ENCODE results near the gene KCNT1.

KCNT1 gene

DNA sequence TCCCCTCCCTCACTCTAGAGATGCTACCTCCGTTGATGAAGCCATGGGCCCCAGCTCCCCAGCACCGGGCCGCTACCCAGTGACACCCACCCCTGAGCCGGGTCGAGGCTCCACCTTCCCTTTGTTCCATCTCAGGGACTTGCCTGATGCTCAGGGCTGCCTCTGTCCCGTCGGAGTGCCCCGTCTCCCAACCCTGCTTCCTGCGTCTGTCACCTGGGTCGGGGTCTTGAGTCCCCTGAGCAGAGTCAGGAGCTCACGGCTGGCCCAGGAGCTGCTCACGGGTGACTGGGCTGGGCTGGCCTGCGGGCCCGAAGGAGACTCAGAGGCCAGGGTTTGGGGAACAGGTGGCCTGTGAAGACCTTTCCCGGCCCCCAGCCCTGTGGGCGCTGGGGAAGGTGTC lies 85.3 kb downstream of the KCNT1 start:
- no peak for DNase-seq

GRCh38 chr9:135787776-135788575 lies 86.0 kb downstream of the KCNT1 start:
- no peak for DNase-seq

DNA sequence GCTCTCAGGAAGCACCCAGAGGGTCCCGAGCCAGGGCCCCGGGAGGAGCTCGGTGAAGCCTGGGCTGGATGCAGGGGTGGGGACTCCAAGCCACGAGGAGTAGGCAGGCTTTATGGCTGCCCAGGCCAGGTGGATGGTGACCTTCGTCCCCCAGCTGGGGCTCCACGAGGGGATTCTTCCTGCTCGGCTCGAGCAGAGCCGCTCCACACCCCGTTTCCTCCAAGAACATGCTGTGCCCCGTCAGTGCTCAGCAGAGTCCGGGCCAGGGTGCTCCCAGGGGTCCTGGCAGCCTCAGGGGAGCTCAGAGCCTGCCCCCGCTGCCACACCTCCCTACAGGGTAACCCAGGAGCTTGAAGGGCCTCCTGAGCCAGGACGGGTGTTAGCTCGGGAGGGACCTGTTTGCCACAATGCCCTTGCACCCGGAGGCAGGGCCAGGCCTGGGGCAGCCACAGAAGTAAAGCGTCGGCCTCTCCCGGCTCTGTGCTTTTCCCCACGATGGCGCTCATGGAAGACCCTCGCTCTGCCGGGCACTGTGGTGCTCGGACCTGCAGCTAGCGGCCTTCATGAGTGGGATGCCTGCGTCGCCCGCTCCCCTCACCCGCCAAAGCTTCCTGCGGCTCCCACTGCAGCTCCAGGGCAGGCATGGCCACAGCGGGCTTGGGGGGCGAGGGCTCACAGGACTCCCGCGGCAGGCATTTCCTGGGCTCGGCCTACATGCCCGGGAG lies 86.8 kb downstream of the KCNT1 start:
- DNase-seq = no peak

- DNase-seq = no peak
Observed at GRCh38 chr9:135789838-135790291, 87.9 kb downstream of the KCNT1 start.

DNA sequence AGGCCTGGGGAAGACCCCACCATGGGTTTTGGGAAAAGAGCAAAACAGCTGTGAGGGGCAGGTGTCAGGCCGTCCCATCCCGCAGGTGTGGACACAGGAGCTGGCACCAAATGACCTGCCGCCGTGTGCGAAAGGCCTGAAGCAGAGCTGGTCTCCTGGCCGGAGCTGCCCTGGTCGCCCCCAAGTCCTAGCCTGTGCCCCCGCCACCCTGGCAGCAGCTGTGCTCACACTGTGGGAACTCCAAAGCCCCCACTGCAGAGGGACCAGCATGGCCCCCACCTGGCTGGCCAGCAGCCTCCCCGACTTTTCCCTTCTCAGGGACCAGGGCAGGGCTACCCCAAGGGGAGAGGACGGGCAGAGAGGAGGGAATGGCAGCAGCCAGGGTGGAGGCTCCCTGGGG lies 88.4 kb downstream of the KCNT1 start:
- no peak for DNase-seq

DNA sequence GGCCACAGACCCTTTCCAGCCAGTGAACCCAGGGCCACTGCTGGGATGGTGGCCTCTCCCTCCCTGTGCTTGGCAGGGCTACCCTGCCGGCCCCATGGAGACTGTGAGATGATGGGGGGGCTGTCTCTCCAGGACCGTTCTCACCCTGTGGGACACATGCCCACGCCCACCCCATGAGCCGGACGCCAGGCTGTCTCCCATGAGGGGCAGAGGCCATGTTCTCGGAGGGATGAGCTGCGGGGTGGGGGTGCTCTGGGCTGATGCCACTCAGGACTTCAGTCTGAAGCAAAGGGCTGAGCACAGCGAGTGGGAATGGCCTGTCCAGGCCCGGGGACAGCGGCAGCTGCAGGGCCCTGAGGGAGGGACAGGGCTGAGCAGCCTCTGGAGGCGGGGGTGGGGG lies 88.9 kb downstream of the KCNT1 start:
- DNase-seq = no peak

- DNase-seq = peak; percentile 52
Observed at GRCh38 chr9:135791431-135792267, 89.7 kb downstream of the KCNT1 start.

GRCh38 chr9:135792268-135793128 lies 90.5 kb downstream of the KCNT1 start:
- DNase-seq = peak; percentile 60

- DNase-seq = no peak
Observed at GRCh38 chr9:135793221-135794056, 91.5 kb downstream of the KCNT1 start.

DNA sequence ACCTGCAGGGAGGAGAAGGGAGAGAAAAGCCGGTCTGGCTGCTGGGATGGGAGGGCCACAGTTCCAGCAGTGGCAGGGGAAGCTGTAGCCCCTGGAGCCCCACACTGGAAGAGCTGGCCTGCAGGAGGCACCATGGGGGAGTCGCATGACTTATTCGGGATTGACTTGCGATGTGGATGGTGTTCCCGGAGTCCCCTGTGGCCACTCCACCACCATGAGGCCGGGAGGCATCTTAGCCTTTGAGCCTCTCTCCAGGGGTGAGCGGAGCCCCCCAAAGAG lies 92.0 kb downstream of the KCNT1 start:
- DNase-seq = no peak

GRCh38 chr9:135794361-135794885 lies 92.4 kb downstream of the KCNT1 start:
- DNase-seq = no peak

DNA sequence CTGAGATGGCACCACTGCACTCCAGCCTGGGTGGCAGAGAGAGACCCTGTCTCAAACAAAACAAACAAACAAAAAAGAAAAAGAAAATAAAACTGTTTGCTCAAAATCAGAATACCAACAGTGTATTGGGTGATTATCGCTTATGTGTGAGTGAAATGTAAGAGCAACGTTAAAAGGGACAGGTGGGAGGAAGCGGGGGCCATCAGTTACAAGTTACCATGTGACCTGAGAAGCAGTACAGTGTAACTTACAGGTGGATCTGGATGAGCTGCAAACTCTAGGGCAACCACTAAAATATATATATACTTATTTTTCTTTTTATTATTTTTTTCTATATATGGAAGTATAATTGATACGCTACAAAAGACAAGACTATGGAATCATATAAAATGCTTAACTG lies 93.4 kb downstream of the KCNT1 start:
- no peak for DNase-seq

GRCh38 chr9:135796784-135797485 lies 95.0 kb downstream of the KCNT1 start:
- DNase-seq = no peak

DNA sequence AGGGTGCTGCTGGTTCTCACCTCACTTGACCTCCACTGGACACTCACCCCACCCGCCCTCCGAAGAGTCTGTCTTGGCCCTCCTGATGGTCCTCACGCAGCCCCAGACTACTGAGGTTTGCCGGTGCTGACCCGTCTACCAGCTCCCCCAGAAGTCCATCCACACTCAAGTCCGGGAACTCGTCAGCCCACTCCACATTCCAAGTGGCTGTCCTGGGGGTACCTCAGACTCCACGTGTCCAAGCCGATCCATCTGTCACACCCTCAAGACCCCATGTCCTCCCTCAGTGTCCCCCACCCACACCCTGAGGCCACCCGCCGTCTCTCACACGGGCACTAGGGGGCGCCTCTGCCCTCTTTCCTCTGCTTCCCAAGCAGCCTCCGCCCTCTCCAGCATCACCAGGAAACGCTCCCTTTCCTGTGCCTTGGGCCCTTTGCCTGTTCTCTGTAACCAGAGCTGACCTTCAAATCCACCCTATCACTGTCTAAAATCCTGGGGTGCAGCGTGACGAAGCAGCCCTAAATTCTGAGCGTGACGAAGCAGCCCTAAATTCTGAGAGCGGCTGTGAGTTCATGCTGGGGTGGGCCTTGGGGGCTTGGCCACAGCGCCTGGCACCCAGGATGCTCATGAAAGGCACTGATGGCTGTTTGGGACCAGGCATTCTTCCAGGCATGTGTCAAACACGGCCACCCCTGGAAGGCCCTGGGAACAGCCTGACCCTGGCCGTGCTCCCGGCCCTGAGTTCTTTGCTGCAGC lies 95.7 kb downstream of the KCNT1 start:
- DNase-seq = no peak

DNA sequence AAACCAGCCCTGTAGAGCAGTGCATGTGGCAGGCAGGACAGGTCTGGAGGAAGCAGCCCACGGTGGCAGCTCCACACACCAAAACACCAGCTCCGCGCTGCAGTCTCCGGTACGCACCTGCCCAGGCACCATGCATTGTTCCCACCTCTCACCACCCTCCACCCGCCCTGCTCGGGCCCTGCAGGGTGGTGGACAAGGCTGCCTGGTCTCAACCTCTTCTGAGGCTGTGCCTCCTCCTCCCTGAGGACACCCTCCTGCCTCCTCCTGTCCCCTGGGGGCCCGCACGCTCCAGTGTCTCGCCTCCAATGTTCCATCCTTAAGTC lies 96.2 kb downstream of the KCNT1 start:
- DNase-seq = no peak

DNA sequence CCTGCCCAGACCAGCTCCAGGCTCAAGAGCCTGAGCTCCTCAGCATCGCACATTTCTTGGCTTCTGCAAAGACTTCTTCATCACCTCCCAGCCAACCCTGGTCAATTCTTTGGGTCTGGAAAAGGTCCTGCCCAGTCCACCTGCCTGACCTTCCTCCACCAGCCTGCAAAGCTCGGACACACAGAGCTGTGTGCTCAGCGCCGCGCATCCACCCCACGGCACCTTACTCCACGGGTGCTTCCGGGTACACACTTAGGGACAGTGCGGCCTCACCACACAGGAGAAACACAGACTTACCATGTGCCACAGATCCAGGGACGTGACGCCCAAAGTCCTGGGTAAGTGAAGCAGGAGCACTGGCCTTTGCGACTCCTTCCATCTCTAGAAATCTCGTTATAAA lies 97.3 kb downstream of the KCNT1 start:
- no peak for DNase-seq

DNA sequence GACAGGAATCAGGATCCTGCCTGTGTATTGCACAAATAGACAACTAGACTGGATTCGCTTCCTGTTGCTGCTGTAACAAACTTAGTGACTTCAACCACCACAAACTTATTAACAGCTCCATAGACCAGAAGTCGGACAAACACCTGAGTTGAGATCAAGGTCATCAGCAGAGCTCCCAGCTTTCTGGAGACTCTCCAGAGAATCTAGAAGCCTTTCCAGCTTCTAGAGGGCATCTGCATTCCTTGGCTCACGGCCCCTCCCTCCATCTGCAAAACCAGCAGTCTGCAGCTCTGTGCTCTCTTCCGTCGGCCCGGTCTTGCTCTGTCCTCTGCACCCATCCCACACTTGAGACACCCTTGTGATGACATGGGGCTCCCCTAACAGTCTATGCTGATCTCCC lies 99.1 kb downstream of the KCNT1 start:
- no peak for DNase-seq

- DNase-seq = no peak
Observed at GRCh38 chr9:135802876-135803419, 101.0 kb downstream of the KCNT1 start.

- DNase-seq = no peak
Observed at GRCh38 chr9:135803441-135803840, 101.5 kb downstream of the KCNT1 start.

Data from RPMI8226 (cell line).